Activated CD4-positive, alpha-beta T cell treated with anti-CD3 and anti-CD28 coated beads for 48 hours (primary cell): ENCODE results near the gene DENND2D.
A peak's percentile ranks its signal among the peaks of the same experiment; 100 is the strongest.

Source experiments
- DNase-seq: peaks from one replicate; pipeline ENCODE4 v3.0.0-alpha.2; 2020

Gene DENND2D

DNA sequence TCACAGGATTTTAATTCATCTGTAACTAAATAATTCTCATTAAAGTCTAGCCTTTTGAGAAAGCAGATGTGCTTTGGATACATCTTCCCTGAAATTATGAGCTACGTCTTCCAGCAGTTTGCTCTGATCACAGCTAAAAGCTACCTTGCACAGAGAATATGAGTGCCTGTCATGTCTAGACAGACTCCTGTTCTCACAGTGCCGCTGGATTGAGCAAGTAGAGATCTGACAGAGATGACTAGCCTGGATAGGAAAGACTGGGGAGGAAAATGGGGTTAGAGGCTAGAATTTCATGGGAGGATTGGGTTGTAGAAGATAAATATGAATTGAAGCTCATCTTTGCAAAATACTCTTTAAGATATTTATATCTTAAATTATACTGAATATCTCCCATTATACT lies 36.3 kb downstream of the DENND2D start:
- DNase-seq: no peak

DNA sequence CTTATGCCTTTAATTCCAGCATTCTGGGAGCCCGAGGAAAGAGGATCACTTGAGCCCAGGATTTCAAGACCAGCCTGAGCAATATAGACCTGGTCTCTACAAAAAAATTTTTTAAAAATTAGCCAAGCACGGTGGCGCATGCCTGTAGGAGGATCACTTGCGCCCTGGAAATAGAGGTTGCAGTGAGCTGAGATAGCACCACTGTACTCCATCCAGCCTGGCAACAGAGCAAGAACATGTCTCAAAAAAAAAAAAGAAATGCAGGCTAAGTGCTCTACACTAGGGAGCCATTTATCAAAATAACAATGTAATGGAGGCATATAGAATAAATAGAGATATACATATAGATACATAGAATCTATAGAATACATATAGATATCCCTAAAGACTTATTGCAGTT lies 37.1 kb downstream of the DENND2D start:
- no peak for DNase-seq

DNA sequence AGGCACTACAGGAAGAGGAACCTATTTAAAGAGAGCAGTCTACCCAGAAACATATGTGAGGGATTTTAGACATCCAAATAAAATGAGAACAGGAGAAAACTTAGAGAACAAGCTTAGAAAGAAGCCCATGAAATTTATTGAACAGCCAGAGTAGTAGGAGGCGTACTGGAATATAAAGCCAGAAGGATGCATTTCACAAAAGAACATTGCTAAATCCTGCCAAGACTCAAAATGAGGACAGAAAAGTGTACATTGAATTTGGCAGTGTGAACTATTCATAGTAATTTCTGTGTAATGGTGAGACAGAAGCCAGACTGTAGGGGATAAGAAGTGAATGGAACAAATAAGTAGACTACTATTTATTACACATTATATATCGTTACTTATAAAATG lies 38.0 kb downstream of the DENND2D start:
- no peak for DNase-seq

DNA sequence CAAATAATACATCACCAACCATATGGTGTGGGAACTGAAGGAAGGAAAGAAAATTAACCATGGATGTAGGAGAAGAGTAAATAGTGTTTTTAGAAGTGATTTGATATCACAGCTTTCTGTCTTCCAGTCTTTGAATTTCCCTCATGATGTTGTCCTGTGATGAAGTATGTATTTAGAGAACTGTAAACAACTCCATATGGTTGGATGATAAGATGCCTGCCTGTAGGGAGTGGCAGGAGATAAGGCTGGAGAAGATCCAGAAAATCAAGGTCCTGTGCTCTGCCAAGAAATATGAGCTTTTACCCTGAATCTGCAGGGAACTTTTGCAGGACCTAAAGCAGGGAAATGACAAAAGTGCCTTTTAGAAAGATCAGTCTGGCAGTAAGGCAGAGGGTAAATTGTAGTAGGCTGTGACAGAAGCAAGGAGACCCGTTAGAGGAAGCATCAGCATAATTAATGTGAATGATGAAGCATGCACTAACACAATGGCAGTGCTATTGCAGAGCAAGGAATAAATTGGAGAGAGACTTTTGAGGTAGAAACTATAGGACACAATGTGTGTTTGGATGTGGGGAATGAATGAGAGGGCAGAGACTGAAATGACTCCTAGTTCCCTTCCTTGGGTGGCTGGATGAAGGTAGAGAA lies 38.5 kb downstream of the DENND2D start:
- no peak for DNase-seq

DNA sequence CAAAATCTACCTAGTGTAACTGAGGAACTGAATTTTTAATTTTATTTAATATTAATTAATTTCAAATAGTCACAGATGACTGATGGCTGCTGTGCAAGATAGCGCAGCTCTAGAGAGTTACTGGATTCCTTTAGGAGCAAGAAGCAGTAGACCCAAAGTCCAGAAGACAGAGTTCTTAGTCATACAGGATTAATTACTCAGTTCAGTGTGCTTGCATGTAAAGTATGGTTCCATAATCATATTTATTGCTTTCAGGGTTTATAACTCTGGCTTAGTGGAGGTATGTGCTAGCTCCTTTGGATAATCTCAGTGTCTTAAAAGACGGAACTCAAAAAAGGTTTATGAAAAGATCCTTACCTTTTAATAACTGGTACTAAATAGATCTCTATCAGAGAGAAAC lies 43.0 kb downstream of the DENND2D start:
- DNase-seq: no peak

DNA sequence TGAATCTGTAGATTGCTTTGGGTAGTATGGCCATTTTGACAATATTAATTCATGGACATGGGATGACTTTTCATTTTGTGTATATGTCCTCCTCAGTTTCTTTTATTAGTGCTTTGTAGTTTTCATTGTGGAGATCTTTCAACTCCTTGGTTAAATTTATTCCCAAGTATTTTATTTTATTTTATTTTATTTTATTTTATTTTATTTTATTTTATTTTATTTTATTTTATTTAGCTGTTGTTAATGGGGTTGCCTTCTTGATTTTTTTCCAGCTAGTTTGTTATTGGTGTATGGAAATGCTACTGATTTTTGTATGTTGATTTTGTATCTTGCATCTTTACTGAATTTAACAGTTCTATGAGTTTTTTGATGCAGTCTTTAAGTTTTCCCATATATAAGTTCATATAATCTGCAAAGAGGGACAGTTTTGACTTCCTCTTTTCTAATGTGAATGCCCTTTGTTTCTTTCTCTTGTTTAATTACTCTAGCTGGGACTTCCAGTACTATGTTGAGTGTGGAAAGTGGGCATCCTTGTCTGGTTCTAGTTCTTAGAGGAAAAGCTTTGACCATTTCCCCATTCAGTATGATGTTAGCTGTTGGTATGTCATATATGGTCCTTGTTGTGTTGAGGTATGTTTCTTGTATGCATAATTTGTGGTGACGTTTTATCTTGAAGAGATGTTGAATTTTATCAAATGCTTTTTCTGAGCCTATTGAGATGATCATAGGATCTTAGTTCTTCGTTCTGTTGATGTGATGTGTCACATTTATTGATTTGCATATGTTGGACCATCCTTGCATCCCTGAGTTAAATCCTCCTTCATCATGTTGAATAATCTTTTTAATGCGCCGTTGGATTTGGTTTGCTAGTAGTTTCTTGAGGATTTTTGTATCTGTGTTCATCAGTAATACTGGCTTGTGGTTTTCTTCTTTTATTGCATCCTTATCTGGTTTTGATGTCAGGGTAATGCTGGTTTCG lies 46.1 kb downstream of the DENND2D start:
- no peak for DNase-seq

DNA sequence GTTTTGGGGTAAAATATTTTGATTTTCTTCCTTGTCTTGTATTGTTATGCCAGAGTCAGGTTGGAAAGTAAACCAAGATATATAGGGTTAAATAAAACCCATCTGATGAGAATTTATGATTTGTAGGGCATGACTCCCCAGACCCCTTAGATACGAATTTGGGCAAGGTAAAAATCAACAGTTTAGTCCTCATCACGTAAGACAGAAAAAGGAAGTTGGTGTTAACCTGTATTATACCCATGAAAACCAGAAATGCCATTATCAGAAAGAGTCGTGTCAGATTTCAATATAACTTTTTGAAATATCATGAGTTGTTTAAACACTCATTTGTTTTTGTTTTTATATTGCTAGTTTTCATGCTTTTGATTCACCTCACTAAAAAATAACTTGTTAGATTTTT lies 48.6 kb downstream of the DENND2D start:
- no peak for DNase-seq

DNA sequence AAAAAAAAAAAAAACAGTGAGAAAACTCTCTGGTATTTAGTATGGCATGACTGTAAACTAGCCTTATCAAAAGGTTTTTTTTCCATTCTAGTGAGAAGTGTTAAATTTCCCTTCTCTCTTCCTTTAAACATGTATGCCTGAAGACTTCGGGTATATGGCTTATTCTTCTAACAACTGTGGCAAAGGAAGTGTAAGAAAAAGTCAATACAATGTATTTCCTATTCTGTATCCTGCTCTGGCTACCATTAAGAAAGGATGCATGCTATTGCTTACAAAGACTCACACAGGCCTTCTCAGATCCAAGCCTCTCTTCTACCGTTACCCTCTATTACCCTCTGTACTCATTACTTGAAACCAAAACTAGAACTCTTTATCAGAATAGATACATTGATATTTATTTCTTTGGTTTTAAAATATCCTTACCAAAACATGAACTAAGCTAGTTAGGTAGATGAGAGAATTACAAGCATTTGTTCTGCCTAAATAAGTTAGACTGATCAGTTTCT lies 52.0 kb downstream of the DENND2D start:
- no peak for DNase-seq

DNA sequence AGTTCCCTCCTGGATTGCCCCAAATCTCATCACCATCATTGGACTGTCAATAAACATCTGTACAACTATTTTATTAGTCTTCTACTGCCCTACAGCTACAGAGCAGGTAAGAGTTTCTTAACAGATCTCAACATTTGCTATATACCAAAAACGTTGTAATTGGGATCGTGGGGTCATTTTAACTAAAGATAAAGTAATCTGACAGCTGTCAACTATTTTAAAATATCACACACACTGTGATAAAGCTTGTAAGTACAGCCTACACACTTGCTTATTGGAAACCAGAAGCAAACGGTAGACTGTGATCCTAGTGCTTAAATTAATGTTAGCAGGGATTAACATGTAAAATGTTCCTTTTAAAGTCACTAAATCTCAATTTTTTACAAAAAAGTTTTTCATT lies 52.5 kb downstream of the DENND2D start:
- DNase-seq: no peak

DNA sequence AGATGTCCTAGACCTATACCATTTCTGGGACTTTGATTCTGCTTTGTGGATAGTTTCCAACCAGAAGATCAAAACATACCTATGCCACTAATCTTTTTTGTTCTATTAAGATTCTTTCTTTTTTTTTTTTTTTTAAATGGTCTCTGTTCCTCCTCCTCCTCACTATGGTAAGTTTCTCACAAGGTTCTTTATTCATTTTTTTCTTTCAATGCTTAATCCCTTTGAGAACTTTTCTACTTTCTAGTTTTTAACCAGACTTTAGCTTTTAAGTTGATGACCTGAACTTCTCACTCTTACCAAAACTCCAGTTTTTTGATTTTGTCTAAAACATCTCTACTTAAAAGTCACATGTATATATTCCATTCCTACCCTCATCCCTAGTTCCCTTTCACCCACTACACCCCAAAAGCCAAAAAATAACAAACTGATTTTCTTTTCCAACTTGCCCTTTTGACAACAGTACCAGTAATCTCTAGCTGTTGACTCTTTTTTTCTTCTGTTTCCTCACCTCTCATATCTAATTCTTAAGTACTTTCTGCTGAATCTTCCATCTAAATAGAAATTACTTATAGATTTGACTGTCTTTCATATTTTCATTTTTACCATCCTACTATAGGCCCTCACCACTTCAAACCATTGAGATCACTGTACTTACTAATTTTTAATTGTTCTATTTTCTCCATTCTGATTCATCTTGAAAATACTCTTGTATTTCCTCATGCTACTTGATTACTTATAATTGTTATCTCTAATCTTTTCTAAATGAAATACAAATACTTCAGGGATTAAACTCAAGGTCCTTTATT lies 54.3 kb downstream of the DENND2D start:
- no peak for DNase-seq

DNA sequence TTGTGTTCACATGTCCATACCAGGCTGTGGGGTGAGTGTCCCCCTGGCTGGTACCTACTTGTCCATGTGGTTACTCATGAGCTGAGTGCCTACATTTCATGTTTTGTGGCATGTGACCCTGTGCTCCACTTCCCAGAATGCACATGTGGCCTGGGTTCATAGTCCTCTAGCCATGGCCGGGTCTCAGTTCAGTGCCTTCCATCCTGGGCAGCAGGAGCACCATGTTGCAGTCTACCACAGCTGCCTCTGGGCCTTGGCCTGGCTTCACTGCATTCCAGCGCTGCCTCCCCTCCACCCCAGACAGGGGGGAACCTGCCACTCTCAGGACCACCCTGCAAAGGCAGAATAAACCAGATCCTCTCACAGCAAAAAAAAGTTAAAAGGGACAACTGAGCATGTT lies 54.9 kb downstream of the DENND2D start:
- no peak for DNase-seq

DNA sequence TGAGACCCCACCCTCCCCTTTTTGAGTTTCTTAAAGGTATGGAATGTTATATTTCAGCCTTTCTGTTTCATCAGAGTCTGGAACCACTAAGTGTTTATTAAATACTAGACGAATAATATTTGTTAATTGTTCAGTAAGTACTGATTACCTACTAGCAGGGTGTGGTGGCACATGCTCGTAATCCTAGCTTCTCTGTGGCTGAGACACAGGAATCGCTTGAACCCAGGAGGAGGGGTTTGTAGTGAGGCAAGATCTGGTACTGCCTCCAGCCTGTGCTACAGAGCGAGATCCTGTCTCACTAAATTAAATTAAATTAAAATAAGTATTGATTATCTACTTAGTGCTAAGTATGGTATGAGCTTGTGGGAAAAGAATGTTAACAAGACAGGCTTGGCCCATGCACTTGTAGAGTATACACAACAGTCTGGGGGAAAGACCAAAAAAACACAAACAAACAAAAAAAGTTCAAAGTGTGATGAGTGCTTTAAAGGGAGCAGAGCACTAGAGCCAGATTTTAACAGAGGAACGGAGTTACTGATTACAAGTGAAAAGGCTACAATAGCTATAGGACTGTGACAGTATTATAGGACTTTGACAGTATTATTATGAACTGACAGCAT lies 58.0 kb downstream of the DENND2D start:
- no peak for DNase-seq

DNA sequence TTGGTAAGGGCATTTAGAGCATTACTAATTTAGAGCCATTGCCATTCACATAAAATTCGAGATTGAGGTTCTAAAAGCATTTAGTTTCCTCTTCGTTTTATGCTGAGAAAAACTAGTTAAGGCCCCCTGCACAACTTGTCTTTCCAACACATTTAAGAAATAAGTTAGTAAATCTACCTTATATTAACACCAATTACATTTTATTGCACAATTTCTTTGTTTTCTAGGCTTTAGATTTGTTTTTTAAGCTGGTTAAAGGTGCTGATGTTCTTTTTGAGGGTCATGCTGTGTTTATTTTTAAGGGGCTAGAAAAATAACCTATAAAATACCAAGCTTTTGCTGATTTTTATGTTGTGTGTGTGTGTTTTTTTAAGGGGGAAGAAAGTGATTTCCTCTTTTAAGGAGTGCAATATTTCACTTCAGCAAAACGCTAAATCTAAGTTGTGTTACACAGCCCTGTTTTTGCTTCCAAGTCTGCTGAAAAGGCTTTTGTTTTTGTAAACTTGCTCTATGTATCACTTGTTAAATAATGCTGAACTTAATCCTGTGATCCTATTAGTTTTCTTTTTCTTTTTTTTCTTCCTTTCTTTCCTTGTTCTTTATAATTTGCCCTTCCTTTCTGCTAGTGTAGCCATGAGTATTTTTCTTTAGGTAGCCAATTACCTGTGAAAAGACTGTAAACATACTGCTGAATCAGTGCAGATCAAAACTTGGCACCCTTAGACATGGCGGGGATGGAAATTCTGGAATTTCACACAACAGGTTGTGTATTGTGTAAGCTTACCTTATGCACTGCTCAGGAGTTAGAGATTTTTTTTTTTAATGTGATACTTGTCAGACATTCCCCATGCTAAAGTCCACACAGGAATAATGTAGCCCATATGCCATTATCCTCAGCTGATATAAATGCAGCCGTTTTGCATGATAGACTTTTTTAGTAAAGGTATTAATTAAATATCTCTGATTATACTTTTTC lies 58.9 kb downstream of the DENND2D start:
- no peak for DNase-seq

DNA sequence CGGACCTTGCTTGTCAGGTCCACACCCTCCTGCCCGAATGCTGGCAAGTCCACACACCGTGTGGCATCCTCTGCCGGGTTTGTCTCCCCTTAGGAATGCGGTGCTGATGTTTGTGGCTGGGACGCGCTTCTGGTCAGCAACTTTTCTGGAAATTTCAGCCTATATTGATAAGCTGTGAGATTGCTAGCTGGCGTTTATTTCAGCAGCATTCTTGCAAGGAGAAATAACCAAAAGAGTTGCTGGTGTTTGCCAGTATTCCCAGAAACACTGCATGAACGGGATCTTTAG lies 59.8 kb downstream of the DENND2D start:
- no peak for DNase-seq

DNA sequence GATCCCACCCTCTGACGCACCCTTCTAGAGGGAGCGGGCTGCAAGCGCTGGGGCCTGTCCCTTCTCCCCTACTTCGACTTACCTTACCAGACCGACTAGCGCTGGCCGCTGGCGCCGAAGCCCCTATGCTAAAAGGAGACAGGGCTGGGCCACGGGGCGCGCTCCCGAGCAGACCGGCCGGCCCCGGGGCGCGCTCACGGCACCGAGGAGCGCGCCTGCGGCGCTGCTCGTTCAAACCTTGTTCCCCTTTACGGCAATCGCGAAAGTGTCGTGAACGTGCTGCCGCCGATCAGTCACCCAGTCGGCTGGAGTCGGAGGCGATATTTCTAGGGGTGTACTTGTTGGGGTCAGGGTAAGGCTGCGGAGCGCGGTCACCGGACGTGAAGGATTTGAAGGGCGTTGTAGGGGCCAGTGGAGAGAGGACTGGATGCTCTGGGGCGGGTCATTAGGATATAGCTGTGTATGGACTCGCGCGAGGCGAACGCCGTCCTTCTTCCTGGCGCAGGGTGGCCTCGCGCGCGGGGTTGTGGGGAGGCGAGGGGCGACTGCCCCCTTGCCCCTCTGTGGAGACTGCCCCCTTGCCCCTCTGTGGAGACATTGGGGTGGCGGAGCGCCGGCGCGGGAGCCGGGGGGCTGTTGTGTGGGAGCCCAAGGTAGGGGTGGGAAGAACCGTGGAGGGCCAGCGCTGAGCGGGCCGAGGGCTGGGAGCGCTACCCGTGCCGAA lies 60.3 kb downstream of the DENND2D start, which contains the start of the genes CEPT1 and DRAM2:
Gene CEPT1 (plus strand): TSS at position 268 of the 724 bp plus-strand sequence. CDS start 7,492 bp downstream, outside the sequence.
Gene DRAM2 (minus strand): TSS at position 138 of the 724 bp plus-strand sequence. CDS start 8,539 bp downstream, outside the sequence.
- peak; percentile 96 for DNase-seq

DNA sequence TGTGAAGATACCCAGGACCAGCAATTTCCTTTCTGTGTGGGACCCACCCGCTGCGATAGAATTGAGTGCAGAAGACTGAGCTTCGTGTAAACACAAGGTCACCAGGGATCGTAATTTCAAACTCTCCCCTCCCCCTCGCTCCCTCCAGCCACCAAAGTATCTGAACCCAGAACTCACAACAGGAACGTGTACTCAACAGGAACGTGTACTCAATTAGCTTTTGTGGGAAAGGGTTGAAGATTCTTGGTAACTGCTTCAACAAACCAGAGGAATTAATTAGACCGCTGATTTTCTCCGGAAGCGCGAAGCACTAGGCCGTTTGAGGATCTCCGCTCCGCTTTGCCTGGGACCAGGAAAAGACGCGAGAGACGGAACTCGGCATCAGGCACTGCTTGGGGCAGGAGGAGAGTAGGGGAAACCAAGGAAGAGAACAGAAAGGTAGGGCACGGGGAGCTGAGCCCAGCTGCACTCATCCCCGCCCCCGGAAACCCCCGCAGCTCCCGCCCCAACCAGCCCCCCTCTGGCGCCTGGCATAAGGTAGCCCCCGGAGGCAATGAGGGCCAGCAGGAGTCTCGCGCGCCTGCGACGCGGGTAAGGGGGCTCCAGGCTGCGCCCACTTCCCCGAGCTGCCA lies 61.0 kb downstream of the DENND2D start:
- peak; percentile 56 for DNase-seq
